HG03045 (cell line): ENCODE measurements around the gene OR4A47.
"Not testable (repeated sequence)": the region's sequence is repeated elsewhere in the genome, so short reads cannot be mapped to it uniquely, and the experiment has no call there.

Source experiments
- ATAC-seq: cut with Tn5 transposase; IDR thresholded peaks from one replicate; pipeline ENCODE4 v1.9.1; 2021; ENCODE audit warnings: mild to moderate bottlenecking, moderate library complexity; ENCODE audit not compliant: unreplicated experiment

The OR4A47 gene, protein sequence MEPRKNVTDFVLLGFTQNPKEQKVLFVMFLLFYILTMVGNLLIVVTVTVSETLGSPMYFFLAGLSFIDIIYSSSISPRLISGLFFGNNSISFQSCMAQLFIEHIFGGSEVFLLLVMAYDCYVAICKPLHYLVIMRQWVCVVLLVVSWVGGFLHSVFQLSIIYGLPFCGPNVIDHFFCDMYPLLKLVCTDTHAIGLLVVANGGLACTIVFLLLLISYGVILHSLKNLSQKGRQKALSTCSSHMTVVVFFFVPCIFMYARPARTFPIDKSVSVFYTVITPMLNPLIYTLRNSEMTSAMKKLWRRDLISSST

DNA sequence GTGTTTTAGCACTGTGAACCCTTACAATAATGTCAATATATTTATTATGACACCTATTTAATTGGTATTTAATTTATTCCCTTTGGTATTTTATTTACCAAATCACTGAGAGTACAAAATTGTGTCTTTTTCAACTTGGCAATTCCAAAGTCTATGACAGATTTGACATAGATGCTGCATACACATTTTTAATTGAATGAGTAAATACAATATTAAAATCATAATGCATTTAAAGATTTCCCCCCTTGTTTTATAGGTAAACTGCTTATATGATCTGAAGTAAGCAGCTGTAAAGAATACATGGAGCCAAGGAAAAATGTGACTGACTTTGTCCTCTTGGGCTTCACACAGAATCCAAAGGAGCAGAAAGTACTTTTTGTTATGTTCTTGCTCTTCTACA, at the start of gene OR4A47:
OR4A47 (plus strand) TSS at position 301 of the 400 bp plus-strand sequence; CDS start at position 301, 0 bp downstream.
- ATAC-seq: not testable (repeated sequence)

DNA sequence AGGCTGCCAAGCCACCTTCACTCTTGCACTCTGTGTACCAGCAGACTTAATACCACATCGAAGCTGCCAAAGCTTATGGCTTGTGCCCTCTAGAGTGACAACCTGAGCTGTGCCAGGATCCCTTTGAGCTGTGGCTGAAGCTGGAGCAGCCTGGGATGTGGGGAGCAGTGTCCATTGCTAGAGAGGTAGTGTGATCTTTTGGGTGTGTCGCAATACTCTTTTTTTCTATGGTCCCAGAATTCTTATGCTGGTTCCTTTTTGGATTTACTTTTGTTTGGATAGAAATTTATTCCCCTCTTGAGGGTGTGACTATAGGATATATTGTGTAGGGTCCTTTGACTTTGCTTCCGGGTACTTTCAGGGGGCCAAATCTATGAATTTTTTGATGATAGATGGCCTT, 32.7 kb upstream of the OR4A47 start:
- ATAC-seq: not testable (repeated sequence)

DNA sequence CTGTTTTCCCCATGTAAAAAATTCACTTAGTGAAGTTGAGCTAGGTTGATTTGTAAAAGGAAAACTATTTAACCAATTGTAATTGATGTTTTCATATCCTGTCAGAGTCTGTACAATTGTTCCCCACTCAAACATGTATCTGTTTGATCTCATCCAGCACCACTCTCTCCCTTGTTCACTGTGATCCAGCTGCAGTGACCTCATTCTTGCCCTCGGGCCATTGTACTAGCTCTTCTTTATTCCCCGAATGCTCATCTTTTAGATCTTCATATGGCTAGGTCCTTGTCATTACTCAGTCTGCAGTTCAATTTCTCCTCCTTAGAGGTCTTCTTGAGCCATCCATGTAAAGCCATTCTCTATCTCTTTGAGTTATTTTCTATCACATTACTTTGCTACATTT, 14.6 kb upstream of the OR4A47 start:
- not testable (repeated sequence) for ATAC-seq

- not testable (repeated sequence) for ATAC-seq
These were observed 13.9 kb upstream of the OR4A47 start for GRCh38 chr11:48474703-48475102.

- ATAC-seq: not testable (repeated sequence)
These were observed 17.6 kb downstream of the OR4A47 start for GRCh38 chr11:48506169-48506568.

GRCh38 chr11:48538991-48539390, 50.4 kb downstream of the OR4A47 start:
- ATAC-seq: no peak
